22Rv1 (cell line): ENCODE results near the gene MAX.
A peak's percentile ranks its signal among the peaks of the same experiment; 100 is the strongest.

Experiments used
- H3K27ac ChIP-seq: fragments of 450-650 bp; 2 replicates; pipeline ENCODE4 v1.5.1; 2017
- CTCF ChIP-seq: fragments of 450-650 bp; IDR thresholded peaks from 2 replicates; pipeline ENCODE4 v1.5.1; 2017; ENCODE audit warnings: mild to moderate bottlenecking
- ZFX ChIP-seq: fragments of 450-650 bp; IDR thresholded peaks from 2 replicates; pipeline ENCODE4 v1.6.1; 2017; ENCODE audit warnings: antibody characterized with exemption, borderline replicate concordance

The MAX gene

DNA sequence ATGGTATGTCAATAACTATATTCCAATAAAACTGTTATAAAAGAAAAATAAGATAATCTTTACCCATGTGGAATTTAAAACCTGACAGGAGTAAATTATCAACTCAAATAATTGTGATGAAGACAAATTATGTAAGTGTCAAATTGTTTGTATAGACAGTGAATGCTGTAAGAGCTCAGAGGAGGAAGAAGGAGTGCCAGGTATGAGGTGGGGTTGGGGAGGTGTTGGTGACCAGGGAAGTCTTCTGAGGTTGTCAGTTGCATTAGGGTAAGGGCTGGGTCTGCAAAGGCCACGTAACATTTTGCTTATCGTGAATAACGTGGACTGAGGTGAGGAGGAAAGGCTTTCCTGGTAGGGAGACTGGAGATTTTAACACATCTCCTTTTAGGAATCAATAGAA lies 2.5 kb upstream of the MAX start:
- H3K27ac ChIP-seq = no peak overlapping the region
- TF ChIP-seq ZFX (no peak), CTCF (no peak)

GRCh38 chr14:65103150-65103760 lies 938 bp upstream of the MAX start:
- peak overlapping the region; percentile 88 for H3K27ac ChIP-seq
- TF ChIP-seq CTCF (peak; percentile 36), ZFX (no peak)

- TF ChIP-seq ZFX = no peak
- TF ChIP-seq CTCF = no peak
- H3K27ac ChIP-seq = peak overlapping the region; percentile 88
Observed at GRCh38 chr14:65101631-65102440, 481 bp downstream of the MAX start.

GRCh38 chr14:65100922-65101541 lies 1.3 kb downstream of the MAX start:
- H3K27ac ChIP-seq = no peak overlapping the region
- TF ChIP-seq CTCF (no peak), ZFX (no peak)

DNA sequence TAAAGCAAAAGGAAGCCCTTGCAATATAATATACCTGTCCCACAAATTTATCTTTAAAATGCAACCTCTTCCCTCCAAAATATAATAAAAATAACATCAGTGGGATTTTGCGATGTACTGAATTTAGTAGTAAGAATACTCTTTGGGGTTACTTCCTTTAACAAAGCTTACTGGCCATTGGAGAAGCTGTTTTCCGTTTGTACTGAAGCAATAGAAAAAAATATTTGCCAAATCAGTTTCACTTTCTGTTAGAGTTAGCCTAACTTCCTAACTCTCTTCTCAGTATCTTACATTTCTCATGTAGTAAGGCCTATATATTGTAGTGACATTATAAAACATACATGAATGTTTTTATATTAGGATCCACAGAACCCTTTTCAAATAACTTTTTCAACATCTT lies 3.7 kb downstream of the MAX start:
- TF ChIP-seq CTCF (no peak), ZFX (no peak)
- peak overlapping the region; percentile 94 for H3K27ac ChIP-seq

- H3K27ac ChIP-seq = peak overlapping the region; percentile 94
- no peak for TF ChIP-seq CTCF
- TF ChIP-seq ZFX = no peak
Observed at GRCh38 chr14:65096323-65097089, 5.8 kb downstream of the MAX start.
